Epithelial cell of prostate (primary cell): ENCODE data around the gene ADRB2.
"Not testable (repeated sequence)": the region's sequence is repeated elsewhere in the genome, so short reads cannot be mapped to it uniquely, and the experiment has no call there.

ENCODE experiments used
- DNase-seq: peaks from one replicate; pipeline ENCODE4 v3.0.0-alpha.2; 2011; ENCODE audit warnings: low read depth, low spot score
- H3K27ac ChIP-seq: fragments of 450-650 bp; 2 replicates; pipeline ENCODE4 v1.5.1; 2017; ENCODE audit warnings: mild to moderate bottlenecking

The ADRB2 gene

DNA sequence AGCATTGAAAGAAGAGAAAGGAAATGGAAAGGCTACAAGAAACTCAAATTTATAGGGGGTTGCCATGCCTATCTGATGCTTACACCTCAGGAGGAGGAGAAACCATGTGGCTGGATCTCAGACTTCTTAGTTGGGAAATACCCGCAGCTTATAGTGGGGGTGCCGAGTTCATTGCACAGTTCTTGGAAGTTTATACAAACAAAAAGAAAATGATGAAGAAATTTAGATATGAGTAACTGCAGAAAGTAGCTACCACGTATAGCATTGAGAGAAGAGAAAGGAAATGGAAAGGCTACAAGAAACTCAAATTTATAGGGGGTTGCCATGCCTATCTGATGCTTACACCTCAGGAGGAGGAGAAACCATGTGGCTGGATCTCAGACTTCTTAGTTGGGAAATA is 23.0 kb upstream of the ADRB2 start:
- DNase-seq, H3K27ac ChIP-seq: not testable (repeated sequence)

DNA sequence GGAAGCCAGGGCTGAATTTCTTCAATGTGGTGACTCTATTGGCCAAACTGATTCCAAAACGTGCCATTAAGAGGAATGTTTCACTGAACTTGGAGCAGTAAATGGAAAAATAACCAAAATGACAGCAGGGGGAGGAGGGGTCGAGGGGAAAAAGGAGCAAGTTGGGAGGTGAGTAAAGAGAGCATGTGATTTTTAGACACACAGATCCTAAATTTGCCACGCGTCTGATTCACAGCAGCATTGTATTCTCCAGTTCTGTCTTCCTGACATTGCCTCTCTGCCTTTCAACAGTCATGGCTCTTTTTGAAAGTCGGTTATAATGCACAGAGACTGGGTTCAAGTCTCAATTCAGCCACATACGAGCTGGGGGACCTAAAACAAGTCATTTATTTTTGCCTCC is 22.0 kb upstream of the ADRB2 start:
- DNase-seq, result no peak
- H3K27ac ChIP-seq, result no peak overlapping the region

DNA sequence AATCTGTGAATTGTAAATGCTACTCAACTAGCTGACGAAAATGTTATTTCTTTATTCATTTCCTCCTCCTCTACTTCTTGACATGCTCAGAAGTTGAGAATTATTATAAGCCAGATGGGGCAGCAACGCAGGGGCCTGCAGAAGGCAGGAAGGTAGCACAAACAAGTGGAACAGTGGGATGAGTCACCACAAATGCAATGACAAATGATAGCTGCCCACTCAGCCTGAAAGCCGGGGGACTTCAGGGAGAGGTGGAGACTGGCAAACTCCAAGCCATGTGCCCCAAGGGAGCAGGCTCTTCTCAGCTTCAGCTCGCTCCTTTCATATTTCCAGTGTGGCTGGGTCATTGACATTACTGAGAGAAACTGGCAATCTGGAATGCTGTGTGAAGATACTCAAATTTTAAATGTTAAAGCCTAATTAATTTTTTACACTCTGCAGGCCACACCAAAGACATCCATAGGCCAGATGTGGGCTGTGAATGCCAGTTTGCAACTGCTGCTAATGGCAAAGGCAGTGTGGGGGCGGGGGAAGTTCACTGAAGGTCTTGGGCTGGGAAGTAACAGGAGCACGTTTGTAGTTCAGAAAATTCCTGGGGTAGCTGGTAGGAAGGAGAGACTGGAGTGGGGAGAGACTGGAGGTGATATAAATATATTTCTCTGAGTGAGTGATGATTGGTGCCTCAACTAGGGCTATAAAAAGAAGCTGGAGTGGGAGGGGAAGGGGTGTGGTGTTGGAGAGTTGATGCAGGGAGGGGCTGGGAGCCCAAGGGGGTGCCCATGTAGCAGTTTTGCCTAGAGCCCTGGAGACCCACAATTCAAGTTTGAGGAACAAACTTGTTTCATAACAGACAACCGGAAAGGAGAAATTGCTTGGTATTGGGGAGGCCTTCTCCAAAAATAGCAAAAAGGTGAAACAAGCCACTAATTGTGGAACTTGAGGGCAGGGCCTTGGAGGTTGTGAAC is 20.8 kb upstream of the ADRB2 start:
- no peak overlapping the region for H3K27ac ChIP-seq
- DNase-seq, result no peak

DNA sequence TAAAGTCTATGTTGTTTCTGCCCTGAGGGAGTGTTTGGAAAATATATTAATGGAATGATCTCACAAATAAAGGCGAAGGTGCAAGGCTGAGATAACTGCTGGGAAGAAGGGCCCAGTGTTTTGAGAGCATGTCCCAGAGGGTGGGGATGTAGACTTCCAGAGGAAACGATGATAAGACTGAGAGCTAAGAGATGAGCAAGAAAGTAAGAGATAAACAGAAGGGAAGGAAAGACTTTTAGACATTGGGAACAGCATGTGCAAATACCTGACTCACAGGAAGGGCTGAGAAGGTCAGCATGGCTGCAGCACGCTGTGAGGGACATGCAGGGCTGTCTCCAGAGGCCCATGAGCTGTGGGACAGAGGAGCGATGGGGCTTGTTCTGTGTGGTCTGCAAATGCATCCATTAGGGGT is 19.9 kb upstream of the ADRB2 start:
- no peak for DNase-seq

DNA sequence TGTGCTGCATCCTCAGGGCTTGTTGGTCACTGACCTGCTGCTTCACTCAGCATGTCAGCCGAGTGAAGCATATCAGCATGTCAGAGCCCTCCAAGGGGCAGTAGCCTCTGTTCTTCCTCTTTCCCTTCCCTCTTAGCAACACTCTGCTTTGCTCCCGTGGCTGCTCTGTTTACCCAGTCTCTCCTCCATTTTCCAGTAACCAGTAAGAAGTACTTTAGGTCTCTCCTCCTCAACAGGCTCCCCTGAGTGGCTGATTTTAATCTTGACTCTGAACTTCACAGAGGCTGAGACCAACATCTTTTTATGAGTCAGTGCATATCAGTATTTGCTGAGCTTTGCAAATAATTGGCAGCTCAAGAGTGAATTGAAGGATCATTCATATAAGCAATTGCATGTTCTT is 18.6 kb upstream of the ADRB2 start:
- DNase-seq, result no peak
- no peak overlapping the region for H3K27ac ChIP-seq

More for the DNA sequence above, 19.9 kb upstream of the ADRB2 start:
- no peak overlapping the region for H3K27ac ChIP-seq

DNA sequence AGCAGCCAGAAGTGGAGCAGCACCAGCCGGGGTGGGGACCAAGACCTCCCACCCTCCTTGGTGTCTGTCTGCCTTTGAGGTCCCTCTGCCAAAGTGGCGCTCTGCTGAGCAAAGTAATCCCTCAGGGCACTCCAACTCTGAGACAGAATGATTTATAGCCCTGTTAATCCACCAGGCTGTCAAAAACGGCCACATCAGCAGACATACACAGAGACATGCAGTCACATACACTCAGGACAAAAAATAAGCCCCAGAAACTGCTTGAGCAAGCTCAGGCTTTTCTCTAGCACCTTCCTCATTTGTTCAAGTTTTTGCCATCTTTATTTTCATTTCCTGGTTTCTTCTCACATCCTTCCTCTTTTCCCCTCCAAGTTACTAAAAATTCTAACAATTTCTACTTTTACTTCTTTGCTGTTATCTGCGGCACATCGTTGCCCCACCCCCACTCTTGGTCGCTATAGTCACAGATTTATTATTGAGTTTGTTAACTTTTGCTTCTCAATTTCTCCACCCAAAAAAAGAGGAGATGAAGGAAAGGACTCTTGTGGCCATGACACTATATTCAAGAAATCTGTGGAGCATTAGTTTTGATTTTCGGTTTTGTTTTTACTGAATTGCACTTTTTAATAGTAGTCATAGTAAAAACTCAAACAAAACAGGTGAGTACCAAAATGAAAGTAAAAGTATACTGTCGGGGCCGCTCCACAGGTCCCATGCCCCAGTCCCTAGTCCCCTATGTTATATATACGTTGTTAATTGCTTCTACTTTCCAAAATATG is 17.4 kb upstream of the ADRB2 start:
- DNase-seq, result no peak
- H3K27ac ChIP-seq, result no peak overlapping the region

DNA sequence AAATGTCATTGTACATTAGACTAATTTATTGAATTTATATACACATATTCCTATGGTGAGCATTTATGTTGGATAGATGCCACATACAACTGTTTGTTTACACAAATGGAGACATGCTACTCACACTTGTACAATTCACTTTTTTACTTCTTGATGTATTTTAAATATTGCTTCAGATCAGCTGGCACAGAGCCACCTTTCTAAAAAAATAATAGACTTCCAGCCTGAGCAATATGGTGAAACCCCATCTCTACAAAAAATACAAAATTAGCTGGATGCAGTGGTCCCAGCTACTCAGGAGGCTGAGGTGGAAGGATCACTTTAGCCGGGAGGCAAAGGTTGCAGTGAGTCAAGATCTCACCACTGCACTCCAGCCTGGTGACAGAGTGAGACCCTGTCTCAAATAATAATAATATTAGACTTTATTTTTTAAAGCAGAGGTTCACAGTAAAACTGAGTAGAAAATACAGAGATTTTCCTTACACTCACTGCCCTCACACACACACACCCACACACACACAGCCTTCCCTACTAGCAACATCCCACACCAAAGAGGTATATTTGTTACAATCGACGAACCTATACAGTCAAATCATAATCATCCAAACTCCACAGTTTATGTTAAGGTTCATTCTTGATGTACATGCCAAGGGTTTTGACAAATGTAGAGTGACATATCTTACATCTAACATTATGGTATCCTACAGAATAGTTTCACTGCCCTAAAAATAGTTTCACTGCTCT is 16.5 kb upstream of the ADRB2 start:
- no peak overlapping the region for H3K27ac ChIP-seq
- DNase-seq, result no peak

DNA sequence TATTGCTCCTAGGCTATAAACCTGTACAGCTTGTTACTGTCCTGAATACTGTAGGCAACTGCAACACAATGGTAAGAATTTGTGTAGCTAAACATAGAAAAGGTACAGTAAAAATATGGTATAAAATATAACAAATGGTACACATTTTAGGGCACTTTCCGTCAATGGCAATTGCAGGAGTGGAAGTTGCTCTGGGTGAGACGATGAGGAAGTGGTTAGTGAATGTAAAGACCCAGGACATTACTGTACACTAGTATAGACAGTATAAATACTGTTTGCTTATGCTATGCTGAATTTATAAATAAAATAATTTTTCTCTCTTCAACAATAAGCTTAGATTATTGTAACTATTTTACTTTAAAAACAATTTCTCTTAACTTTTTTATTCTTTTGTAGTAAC is 15.6 kb upstream of the ADRB2 start:
- DNase-seq, result no peak
- H3K27ac ChIP-seq, result no peak overlapping the region

DNA sequence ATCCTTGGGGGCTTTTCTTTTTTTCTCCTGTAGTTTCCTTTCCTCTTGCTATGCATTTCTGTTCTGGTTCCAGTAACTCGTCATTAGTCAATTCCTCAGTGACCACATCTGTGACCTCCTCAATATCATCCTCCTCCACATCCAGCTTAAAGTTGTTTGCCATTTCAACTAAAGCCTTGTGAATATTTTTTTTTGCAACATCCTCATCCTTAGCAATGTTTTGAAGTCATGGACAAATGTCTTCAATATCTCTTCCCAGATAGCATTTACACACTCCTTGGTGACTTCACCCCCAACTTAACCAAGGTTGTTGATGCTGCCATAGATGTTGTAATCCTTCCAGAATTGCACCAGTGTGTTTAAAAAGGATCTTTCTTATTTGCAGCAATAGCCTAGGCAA is 14.7 kb upstream of the ADRB2 start:
- DNase-seq, result no peak
- no peak overlapping the region for H3K27ac ChIP-seq

DNA sequence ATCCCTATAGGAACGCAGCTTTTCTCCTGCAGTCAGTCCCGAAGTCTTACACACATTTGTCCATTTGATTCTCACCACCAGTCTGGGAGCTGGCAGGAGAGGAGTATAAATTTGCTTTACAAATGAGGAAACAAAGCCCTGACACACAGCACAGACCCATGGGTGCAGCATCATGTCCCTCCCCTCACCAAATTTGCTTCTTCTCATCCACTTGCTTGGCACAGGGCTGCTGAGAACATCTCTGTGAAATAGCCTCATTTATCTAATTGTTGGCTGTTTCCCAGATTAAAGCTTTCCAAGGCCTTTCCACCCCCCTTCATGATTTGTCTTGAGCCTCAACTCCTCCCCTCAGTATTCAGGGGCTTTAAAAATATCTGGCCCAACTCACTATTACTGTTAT is 11.3 kb upstream of the ADRB2 start:
- no peak for DNase-seq

DNA sequence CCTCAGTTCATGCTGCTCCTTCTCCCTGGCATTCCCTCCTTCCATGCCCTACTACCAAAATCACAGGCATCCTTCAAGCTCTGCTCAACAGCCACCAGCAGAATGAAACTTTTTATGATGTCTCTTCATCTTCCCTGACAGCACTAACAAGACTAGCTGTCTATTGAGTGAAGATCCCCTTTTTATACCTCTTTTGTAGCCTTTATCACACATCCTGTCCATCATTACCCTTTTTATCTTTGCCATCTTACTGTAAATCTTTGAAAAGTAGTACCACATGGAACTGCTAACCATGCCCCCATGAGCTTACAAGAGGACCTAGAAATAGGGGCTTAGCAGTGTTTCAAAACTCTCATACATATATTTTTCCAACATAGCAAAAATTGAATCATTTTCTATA is 10.8 kb upstream of the ADRB2 start:
- no peak for DNase-seq
- no peak overlapping the region for H3K27ac ChIP-seq

More for the DNA sequence above, 11.3 kb upstream of the ADRB2 start:
- no peak overlapping the region for H3K27ac ChIP-seq

DNA sequence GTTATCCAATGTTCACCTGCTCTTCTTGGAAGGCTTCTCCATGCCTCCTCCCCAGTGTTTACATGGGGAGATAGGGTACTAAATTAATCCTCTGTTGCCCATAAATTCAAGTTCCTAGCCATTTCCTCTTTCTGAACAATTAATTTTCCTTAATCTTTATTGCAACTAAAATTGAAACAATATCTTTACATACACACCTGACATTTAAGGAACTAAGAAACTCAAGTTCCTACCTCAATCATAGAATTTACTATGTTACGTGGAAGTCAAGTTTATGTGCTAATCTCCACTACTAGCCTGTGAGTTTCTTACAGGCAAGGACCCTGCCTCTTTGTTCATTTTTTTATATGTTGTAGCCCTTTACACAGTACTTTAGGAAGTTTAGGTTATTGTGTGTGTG is 10.1 kb upstream of the ADRB2 start:
- H3K27ac ChIP-seq, result no peak overlapping the region
- DNase-seq, result no peak

DNA sequence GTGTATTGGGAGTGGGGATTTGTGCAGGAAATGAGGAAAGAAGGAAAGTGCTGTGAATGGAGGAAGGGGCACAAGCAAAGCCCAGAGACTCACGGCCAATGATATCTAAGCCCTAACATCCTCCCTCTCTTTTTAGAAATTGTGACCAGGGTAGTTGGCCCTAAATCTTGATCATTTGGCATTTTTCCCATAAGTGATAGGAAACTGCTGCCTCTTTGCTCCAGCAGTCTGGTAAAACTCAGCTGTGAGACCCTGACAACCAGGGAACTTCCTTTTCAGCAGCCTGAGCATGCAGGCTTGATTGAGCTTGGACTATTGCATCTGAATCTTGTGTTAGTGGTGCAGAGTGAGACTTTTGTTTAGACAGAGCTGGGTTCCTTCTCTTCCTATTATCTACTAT is 9.6 kb upstream of the ADRB2 start:
- H3K27ac ChIP-seq, result no peak overlapping the region
- DNase-seq, result no peak

DNA sequence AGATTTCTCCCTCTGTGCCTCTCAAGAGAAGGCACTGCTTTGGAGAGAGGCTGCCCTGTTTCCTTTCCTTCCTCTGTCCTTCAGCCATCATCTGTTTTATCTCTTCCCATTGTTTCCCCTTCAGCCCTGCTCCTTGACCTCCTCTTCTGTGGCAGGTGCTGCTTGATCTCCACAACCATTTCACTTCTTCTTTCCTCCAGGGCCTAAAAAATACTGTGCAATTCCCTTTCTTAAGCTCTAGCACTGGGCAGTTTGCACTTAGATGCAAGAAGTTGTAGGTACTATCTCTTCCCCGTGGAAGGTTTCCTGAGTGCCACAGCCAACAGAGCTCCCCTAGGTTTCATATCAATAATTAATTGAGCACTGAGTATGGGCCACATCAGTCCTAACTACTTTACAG is 8.8 kb upstream of the ADRB2 start:
- H3K27ac ChIP-seq, result no peak overlapping the region
- DNase-seq, result no peak

DNA sequence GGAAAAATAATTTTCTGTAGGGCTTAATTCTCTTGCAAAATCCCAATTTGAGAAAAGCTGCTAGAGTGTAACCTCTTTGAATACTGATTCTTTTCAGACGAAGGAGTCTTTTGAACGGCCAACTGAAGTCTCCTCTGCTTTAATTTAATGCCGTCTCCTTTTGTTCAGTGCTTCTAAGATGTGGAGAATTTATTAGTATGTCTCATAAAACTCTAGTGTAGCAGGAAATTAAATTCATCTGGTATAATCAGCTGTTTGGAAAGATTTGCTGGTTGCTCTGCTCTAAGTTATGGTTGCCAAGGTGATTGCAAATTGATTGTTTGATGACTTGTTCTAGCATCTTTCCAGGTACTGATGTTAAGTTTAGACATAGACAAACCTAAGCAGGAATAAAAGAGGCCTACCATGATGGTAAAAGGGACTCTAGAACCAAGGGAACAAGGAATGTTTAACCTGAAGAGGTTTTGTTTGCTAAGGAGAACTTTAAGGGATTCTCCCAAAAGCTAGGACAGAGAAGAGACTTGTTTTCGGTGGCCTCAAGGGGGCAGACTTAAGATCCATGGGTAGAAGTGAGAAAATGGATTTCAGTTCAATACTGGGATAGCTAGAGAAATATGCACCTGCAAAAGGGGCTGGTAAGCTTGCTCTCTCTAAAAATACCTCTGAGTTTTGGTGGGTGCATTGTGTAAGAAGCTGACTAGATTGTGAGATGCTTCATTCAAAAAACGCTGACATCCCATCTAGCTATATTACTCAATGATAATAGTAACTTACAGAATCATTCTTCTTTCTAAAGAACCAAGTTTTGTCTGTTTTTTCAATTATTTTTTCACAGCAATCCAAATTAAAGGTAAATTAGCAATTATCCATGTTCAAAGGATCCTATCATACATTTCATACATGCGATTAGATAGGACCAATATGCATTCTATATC is 5.7 kb upstream of the ADRB2 start:
- H3K27ac ChIP-seq, result no peak overlapping the region
- DNase-seq, result no peak

DNA sequence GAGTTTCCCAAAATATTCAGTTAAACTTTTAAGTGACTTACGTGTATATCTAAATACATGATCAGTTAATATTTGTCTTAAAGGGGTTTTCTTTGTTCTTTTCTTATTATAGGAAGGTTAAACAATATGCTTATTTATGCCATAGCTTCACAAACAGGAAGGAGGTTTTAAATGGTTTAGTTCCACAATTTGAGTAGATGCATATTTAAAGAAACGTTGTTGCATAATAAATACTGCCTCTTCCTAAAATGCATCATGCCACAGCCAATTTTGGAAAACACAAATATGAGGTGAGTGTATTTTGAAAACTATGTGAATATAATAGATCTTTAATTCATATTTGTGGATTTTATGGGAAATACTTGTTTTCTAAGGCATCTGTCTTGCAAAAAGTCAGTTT is 2.5 kb upstream of the ADRB2 start:
- no peak overlapping the region for H3K27ac ChIP-seq
- DNase-seq, result no peak

DNA sequence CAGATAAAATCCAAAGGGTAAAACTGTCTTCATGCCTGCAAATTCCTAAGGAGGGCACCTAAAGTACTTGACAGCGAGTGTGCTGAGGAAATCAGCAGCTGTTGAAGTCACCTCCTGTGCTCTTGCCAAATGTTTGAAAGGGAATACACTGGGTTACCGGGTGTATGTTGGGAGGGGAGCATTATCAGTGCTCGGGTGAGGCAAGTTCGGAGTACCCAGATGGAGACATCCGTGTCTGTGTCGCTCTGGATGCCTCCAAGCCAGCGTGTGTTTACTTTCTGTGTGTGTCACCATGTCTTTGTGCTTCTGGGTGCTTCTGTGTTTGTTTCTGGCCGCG is 727 bp upstream of the ADRB2 start:
- DNase-seq, result peak; percentile 14
- peak overlapping the region; percentile 89 for H3K27ac ChIP-seq

DNA sequence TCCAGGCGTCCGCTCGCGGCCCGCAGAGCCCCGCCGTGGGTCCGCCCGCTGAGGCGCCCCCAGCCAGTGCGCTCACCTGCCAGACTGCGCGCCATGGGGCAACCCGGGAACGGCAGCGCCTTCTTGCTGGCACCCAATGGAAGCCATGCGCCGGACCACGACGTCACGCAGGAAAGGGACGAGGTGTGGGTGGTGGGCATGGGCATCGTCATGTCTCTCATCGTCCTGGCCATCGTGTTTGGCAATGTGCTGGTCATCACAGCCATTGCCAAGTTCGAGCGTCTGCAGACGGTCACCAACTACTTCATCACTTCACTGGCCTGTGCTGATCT is 294 bp downstream of the ADRB2 start:
- no peak for DNase-seq
- H3K27ac ChIP-seq, result peak overlapping the region; percentile 89

DNA sequence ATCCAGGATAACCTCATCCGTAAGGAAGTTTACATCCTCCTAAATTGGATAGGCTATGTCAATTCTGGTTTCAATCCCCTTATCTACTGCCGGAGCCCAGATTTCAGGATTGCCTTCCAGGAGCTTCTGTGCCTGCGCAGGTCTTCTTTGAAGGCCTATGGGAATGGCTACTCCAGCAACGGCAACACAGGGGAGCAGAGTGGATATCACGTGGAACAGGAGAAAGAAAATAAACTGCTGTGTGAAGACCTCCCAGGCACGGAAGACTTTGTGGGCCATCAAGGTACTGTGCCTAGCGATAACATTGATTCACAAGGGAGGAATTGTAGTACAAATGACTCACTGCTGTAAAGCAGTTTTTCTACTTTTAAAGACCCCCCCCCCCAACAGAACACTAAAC is 1.3 kb downstream of the ADRB2 start:
- H3K27ac ChIP-seq, result peak overlapping the region; percentile 89
- no peak for DNase-seq
